Stimulated activated CD8-positive, alpha-beta memory T cell treated with anti-CD3 and anti-CD28 coated beads, Interleukin-7, amount 100 ng/mL, for 48 hours (primary cell): ENCODE measurements around the gene SYNE3.

Experiments used
- DNase-seq, 2 donors: peaks; one replicate each; pipeline ENCODE4 v3.0.0-alpha.2; 2020; ENCODE audit warnings: low read depth in 1 of 2; ENCODE audit errors: extremely low read depth in 1 of 2

SYNE3 gene

DNA sequence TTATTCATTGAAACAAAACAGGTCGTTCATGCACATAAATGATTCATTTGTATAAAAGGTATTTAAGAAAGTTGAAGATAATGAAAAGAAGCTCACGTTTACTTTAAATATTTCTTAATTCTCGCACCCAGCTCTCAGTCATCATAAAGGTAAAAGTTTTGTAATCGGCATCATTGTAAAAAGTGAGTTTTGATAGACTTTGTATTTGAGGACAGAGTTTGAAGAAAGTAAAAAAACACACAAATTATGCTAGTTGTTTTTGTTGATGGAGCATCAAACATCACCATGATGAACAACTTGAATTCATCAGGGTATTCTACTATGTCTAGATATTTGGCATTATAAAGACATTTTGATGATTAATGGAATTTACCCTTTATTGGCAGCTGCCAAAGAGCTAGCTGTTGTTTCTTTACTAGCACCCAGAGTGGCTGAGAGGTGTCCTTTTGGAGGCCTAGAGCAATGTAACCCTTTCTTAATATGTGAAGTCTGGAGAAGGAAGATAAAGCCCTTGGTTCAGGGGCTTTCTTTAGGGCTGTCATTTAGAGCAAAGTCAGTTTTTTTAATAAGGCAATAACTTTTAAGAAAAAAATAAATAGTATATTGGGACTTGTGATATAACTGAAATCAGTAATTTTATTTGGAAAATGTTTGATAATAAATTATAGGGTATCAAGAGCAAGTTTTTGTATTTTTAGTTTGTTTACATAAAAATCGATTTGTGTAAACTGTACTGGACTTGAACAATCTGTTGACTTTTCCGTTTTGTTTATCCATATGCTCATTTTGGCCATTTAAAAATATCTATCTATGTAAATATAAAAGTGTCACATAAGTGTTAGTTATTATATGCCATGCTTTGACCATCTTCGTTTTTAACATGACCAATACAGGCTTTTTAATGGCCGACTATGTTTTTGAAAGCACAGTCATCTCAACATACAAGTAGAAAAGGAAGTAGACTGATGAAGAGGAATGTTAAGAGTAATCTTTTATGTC lies 25.8 kb upstream of the SYNE3 start:
- no peak for DNase-seq

DNA sequence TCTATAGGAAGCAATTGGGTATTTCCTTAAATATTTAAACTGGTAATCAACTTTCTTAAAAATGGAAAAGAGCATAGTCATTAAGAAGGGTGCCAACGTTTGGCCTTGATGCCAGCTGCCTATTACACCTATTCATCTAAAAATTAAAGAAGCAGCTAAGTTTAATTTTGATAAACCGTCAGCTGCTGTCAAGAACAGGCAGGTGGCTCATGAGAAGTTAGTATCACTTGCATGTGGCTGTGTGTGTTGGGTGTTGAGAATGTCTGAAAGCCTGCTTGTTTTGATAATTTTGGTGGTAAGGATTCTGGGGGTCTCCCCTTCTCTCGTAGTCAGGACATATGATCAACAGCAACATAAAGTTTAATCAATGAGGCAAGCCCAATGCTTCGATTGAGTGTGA lies 24.9 kb upstream of the SYNE3 start:
- DNase-seq = no peak

DNA sequence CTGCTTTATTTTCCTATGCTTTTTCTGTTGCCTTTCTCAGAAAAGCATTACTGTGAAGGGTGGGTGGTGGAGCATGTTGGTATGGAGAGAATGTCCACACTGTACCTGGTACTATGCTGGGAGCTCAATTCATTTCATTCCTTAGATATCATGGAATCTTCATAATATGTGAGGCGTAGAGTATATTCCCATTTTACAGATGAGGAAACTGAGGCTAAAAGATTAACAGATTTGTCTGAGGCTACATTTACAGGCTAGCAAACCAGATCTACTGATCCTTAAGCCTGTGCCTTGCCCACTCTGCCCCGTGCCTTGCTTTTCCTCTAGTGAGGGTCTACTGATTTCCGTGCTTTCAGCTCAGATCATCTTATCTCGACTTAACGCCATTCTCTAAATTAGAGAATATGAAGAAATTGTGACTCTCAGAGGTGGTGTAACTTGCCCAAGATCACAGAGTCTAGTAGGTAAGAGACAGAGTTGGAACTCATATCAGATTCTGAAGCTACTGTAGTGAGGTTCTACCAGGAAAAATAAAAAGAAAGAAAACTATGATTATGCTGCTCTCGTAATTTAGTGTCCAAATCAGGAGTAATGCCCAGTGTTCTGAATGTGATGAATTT lies 23.9 kb upstream of the SYNE3 start:
- no peak for DNase-seq

DNA sequence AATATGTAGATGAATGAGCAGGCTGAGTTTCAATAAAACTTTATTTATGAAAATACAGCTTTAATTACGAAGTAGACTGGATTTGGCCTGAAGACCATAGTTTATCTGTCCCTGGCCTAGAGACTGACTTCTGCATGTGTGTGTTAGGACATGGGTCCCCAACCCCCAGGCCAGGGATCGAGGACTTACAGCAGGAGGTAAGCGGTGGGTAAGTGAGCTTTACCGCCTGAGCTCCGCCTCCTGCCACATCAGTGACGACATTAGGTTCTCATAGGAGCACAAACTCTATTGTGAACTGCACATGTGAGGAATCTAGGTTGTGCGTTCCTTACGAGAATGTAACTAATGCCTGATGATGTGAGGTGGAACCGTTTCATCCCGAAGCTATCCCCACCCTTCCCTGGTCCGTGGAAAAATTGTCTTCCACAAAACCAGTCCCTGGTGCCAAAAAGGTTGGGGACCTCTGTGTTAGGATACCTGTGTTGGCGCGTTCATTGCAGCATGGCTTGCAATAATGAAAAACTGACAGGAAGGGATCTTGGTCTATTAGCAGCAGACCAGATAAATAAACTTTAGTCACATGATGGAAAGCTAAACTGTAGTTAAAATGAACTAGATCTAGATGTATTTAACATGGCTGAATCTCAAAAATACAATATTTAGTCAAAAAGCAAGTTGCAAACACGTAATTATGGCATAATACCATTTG lies 22.5 kb upstream of the SYNE3 start:
- no peak for DNase-seq

DNA sequence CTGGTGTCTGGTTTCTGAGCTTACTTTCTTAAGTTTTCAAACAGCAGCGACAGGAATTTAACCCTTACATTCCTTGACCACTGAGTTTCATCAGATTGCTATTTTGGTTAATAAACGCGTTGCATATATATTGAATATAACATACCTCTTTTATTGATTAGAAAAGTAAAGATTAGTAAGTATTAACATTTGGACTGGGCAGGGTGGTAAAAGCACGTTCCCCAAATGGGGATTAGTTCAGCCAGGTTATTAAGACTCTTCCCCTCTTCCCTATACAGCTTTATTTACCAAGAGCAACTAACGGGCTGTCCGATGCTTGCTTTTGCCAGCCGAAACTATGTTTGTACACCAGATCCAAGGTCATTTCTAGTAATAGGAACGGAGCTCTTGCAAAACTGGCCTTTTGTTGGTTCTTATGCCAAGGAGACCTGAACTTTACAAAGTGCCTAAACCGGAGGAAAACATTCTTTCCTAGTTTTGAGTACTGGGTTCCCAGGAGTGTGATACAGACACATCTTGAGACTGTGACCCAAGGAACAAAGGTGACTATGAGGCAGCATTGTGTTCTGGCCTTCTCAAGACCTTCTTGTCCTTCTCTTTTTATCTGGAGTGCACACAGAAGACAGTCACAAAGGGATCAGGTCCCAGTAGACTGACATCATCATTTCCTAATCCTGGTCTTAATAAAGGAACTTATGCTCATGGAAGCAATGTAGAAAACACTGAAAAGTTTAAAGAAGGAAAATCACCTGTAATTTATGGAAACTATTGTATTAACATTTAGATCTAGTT lies 21.0 kb upstream of the SYNE3 start:
- no peak for DNase-seq

- DNase-seq = no peak
Measured at GRCh38 chr14:95536671-95537070, 20.2 kb upstream of the SYNE3 start.

DNA sequence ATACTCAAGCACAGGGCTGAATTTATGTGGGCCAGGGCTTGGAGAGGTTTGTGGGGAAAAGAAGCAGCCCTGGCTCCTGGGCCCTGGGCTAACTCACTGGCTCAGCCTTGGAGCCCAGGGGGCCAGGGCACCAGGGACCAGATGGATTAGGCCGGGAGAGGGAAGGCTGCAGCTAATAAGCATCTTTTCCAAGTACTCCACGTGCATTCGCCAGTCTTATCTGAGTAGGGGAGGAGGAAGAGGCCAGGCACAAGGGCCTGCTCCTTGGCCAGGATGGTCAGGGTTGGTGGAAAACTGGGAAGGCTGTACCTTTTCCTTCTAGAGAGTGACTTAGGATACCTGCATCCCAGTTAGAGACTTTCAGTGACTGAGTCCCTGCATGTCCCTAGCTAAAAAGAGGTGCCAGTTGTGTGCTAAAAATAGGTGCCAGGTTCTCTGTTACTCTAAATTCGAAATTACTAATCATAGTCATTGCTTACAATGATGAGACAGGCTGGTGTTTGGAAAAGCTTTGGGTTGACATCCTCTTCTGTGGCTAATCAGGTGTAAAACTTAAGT lies 19.7 kb upstream of the SYNE3 start:
- no peak for DNase-seq

GRCh38 chr14:95535226-95536021 lies 19.0 kb upstream of the SYNE3 start:
- no peak for DNase-seq

DNA sequence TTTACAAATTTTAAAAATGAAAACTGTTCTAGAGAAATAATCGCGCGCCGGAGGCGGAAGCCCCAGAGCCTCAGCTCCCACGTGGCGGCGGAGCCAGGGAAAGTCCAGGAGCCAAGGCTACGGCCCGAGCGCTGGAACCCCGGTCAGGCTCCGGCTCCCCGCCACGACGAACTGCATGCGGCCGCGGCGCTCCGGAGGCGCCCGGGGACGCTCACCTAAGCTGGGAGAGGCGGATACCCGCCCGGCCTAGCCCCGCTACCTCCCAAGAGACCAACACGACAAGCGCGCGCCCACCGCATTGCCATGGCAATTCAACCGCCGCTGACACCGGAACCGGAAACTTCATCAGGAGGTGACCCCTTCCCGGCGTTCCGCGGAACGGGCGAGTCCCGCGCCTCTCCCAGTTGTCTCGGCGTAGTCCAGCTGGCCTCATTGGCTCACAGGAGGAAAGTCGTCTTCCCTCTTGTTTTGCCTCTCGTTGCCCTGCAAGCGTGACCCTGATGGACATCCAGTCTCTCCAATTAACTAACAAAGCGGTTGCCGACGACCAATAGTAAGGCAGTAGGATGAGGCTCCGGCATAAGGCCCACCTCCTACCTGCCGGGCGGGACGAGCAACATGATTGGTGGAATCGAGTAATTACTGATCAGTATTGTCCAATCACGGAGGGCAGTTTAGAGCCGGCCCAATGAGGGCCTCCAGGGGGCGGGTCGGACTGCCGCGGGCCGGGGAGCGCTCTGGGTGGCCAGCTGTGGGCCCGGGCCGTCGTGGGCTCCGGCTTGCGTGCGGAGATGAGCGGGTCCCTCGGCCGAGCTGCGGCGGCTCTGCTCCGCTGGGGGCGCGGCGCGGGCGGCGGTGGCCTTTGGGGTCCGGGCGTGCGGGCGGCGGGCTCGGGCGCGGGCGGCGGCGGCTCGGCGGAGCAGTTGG lies 18.1 kb upstream of the SYNE3 start, which contains the start of gene GLRX5:
TSS of gene GLRX5 (plus strand) at position 752 of the 927 bp plus-strand sequence. CDS start at position 792, 40 bp downstream.
- DNase-seq = peak; percentile 92 to 98

DNA sequence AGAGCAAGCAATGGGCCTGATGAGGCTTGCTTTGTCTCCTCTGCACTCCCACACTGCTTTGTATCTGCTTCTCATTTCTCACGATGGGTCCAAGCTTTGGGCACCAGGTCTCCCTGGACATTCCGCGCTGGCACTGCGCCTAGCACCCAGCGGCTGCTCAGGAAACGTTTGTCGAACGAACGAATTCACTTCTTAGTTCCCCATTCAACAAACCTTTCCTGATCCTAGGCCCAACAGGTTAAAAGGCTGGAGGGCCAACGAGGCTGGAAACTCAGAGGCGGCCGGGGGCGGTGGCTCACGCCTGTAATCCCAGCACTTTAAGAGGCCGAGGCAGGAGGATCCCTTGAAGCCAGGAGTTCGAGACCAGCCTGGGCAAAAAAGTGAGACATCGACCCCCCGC lies 17.4 kb upstream of the SYNE3 start:
- DNase-seq = no peak

GRCh38 chr14:95533391-95533821 lies 17.0 kb upstream of the SYNE3 start:
- no peak for DNase-seq

DNA sequence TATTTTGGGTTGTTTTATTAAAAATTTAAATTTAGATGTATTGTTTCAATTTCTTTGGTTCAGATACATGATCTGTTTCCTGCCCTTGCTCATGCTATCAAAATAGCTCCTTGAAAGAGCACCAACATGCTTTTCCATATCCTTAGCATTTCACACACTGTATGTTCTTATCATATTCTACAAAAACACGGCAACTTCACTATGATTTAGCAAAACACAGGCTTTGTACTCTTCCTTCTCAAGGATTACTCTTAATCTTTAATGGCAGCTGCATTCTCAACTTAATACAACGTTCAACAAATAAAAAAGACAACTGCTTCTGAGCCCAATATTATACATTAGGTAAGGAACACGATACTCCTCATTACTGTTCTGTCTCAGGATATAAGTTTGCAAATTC lies 15.5 kb upstream of the SYNE3 start:
- DNase-seq = no peak

DNA sequence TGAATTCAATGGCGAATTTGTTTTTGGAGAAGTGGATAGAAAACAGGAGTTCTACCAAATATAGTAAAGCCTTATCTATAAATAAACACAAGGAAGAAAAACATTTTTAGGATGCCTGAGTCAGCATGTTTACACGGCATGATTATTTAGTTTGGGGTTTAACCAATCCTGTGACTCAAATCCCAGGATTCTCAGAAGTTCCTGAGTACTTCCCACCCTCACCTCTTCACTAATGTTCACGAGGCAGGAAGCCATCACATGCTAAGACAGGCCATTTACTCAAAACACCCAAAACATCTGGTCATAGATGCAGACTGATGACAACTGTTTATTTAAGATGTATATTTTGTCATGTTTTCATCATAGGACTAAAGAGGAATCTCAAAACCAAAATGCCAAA lies 15.0 kb upstream of the SYNE3 start:
- DNase-seq = no peak

DNA sequence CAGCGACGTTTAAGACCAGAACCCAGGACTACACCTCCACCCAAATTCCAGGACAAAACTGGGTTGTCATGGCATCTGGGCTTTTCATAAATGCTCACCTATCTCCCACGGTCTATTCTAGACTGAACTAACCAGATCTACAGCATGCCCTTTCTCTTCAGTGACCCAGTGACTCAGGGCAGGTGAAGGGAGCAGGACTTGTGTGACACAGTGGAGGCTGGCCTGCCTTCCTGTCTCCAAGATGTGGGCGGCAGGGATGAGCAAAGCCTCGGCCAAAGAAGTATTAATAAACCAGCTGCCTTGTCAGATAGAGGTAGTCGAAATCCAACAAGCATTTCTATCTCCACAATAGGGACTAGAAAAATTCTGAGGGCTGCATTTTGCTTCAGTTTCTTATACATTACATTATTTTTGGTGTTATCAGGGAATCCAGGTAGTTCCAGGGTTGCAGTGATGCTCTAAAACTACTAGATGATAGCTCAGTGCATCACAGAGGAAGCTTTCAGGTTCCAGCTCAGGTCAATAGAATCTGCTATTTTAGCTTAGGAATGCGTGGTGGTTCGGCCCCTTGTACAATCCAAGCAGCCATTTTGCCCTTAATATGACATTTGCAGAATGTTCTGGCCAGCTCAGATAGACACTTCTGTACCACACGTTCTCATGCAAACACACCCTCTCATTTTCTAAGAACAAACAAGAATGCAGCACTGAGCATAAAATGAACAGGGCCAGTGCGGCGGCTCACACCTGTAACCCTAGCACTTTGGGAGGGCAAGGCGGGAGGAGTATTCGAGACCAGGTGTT lies 14.2 kb upstream of the SYNE3 start:
- no peak for DNase-seq

DNA sequence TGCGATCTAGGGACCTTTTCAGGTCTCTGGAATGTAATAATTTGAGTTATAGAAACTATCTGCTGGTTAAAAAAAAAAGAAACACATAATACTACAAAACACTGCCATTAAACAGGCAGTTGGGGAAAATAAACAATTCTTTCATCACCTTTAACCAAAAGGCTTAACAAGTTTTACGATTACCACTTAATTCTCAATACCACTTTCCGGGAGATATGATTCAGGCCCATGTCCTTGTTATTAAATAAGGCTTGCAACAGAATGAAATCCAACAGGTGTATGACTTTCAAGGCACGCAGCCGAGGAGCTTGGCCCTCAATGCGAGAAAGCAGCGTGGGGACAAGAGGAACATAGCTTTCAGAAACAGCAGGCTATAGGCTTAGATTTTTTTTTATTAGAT lies 12.8 kb upstream of the SYNE3 start:
- no peak for DNase-seq

- no peak for DNase-seq
Measured at GRCh38 chr14:95527387-95528002, 11.0 kb upstream of the SYNE3 start.
